ENCODE data around the gene SNX25.
A peak's percentile ranks its signal among the peaks of the same experiment; 100 is the strongest.
"Not testable (repeated sequence)": the region's sequence is repeated elsewhere in the genome, so short reads cannot be mapped to it uniquely, and the experiment has no call there.

Gene SNX25

DNA sequence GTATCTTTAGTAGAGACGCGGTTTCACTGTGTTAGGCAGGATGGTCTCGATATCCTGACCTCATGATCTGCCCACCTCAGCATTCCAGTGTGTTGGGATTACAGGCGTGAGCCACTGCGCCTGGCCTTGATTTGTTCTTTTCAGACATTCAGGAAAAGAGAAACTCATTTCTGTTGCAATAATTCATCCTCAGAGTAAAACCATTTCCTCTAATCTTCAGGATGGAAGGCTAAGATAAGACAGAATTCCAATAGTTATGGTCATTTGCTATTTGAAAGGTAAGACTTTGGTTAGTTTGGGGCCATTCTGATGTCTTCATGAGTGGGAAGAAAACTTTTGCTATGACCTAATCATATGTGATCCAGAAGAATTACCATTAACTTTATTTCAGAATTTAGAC, 103.3 kb downstream of the SNX25 start (continued):
- TF ChIP-seq, protein P1, sequence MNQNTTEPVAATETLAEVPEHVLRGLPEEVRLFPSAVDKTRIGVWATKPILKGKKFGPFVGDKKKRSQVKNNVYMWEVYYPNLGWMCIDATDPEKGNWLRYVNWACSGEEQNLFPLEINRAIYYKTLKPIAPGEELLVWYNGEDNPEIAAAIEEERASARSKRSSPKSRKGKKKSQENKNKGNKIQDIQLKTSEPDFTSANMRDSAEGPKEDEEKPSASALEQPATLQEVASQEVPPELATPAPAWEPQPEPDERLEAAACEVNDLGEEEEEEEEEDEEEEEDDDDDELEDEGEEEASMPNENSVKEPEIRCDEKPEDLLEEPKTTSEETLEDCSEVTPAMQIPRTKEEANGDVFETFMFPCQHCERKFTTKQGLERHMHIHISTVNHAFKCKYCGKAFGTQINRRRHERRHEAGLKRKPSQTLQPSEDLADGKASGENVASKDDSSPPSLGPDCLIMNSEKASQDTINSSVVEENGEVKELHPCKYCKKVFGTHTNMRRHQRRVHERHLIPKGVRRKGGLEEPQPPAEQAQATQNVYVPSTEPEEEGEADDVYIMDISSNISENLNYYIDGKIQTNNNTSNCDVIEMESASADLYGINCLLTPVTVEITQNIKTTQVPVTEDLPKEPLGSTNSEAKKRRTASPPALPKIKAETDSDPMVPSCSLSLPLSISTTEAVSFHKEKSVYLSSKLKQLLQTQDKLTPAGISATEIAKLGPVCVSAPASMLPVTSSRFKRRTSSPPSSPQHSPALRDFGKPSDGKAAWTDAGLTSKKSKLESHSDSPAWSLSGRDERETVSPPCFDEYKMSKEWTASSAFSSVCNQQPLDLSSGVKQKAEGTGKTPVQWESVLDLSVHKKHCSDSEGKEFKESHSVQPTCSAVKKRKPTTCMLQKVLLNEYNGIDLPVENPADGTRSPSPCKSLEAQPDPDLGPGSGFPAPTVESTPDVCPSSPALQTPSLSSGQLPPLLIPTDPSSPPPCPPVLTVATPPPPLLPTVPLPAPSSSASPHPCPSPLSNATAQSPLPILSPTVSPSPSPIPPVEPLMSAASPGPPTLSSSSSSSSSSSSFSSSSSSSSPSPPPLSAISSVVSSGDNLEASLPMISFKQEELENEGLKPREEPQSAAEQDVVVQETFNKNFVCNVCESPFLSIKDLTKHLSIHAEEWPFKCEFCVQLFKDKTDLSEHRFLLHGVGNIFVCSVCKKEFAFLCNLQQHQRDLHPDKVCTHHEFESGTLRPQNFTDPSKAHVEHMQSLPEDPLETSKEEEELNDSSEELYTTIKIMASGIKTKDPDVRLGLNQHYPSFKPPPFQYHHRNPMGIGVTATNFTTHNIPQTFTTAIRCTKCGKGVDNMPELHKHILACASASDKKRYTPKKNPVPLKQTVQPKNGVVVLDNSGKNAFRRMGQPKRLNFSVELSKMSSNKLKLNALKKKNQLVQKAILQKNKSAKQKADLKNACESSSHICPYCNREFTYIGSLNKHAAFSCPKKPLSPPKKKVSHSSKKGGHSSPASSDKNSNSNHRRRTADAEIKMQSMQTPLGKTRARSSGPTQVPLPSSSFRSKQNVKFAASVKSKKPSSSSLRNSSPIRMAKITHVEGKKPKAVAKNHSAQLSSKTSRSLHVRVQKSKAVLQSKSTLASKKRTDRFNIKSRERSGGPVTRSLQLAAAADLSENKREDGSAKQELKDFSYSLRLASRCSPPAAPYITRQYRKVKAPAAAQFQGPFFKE (tag by site-specific recombination; IDR thresholded peaks at IDR 0.05; ENCODE audit: borderline replicate concordance): no peak
- TF ChIP-seq ZNF626 (tag by site-specific recombination; IDR thresholded peaks at IDR 0.05) (no peak), TRIM28 (IDR thresholded peaks at IDR 0.05; ENCODE audit: borderline replicate concordance, low read length) (no peak), ZNF514 (tag by site-specific recombination; IDR thresholded peaks at IDR 0.05) (no peak), ZNF624 (tag by site-specific recombination; IDR thresholded peaks at IDR 0.05) (no peak)

DNA sequence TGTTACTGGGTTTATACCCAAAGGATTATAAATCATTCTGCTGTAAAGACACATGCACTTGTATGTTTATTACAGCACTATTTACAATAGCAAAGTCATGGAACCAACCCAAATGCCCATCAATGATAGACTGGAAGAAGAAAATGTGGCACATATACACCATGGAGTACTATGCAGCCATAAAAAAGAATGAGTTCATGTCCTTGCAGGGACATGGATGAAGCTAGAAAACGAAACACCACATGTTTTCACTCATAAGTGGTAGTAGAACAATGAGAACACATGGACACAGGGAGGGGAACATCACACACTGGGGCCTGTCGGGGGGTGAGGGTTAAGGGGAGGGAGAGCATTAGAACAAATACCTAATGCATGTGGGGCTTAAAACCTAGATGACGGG, 108.1 kb downstream of the SNX25 start:
- H3K4me1 ChIP-seq (ENCODE audit: control insufficient read depth, insufficient read depth, low read length); H3K27ac ChIP-seq (ENCODE audit: extremely low read depth, low read depth, low read length); CTCF ChIA-PET; H3K4me3 ChIP-seq (ENCODE audit: low read depth, low read length); POLR2A ChIA-PET; H3K9me3 ChIP-seq (ENCODE audit: control insufficient read depth, insufficient read depth, low read depth, low read length): not testable (repeated sequence)
- TF ChIP-seq ZNF146 (tag by site-specific recombination; IDR thresholded peaks at IDR 0.05): peak; percentile 86
- H3K36me3 ChIP-seq (ENCODE audit: control insufficient read depth in 2 of 2, insufficient read depth in 1 of 2, low read length in 2 of 2): peaks cover 8 to 57% of the 10 kb centered on the region in 2 experiments

DNA sequence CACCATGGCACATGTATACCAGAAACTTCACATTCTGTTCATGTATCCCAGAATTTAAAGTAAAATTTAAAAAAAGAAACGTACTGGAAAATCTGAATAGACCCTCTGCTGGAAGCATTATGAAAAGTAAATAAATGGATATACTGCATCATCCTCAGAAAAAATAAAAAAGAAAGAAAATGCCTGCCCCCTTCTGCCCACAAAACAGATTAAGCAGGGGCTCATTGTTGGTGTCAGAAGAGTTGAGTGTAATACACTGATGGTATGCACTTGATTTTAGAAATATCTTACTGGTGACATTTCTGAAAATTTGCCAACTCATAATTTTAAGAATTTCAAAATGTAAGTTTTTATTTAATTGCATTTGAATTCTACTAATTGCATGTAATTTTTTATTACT, 108.5 kb downstream of the SNX25 start:
- peaks cover 4 to 57% of the 10 kb centered on the region in 2 experiments for H3K36me3 ChIP-seq (ENCODE audit: control insufficient read depth in 2 of 2, insufficient read depth in 1 of 2, low read length in 2 of 2)
- no peaks in the 10 kb centered on the region for H3K9me3 ChIP-seq (ENCODE audit: control insufficient read depth, insufficient read depth, low read depth, low read length)
- TF ChIP-seq, protein P2, sequence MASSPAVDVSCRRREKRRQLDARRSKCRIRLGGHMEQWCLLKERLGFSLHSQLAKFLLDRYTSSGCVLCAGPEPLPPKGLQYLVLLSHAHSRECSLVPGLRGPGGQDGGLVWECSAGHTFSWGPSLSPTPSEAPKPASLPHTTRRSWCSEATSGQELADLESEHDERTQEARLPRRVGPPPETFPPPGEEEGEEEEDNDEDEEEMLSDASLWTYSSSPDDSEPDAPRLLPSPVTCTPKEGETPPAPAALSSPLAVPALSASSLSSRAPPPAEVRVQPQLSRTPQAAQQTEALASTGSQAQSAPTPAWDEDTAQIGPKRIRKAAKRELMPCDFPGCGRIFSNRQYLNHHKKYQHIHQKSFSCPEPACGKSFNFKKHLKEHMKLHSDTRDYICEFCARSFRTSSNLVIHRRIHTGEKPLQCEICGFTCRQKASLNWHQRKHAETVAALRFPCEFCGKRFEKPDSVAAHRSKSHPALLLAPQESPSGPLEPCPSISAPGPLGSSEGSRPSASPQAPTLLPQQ (tag by site-specific recombination; IDR thresholded peaks at IDR 0.05): no peak
- TF ChIP-seq TCF7L2 (IDR thresholded peaks at IDR 0.05; ENCODE audit: borderline replicate concordance, low read depth, low read length): no peak
- TF ChIP-seq ZBTB48 (tag by site-specific recombination; IDR thresholded peaks at IDR 0.05): no peak
- TF ChIP-seq ZNF169 (tag by site-specific recombination; IDR thresholded peaks at IDR 0.05): no peak
- no peak for TF ChIP-seq ZNF785 (tag by site-specific recombination; IDR thresholded peaks at IDR 0.05)
- TF ChIP-seq, protein P3, sequence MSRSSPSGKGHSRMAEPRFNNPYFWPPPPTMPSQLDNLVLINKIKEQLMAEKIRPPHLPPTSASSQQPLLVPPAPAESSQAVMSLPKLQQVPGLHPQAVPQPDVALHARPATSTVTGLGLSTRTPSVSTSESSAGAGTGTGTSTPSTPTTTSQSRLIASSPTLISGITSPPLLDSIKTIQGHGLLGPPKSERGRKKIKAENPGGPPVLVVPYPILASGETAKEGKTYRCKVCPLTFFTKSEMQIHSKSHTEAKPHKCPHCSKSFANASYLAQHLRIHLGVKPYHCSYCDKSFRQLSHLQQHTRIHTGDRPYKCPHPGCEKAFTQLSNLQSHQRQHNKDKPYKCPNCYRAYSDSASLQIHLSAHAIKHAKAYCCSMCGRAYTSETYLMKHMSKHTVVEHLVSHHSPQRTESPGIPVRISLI (tag by site-specific recombination; IDR thresholded peaks at IDR 0.05): no peak
- no peak for TF ChIP-seq ZNF624 (tag by site-specific recombination; IDR thresholded peaks at IDR 0.05)
- TF ChIP-seq HOXC10 (CRISPR knock-in tag; IDR thresholded peaks at IDR 0.05): no peak
- TF ChIP-seq ZNF155 (tag by site-specific recombination; IDR thresholded peaks at IDR 0.05): no peak
- no peak for TF ChIP-seq ZNF248 (tag by site-specific recombination; IDR thresholded peaks at IDR 0.05)
- TF ChIP-seq ZNF146 (tag by site-specific recombination; IDR thresholded peaks at IDR 0.05): no peak
- TF ChIP-seq ZNF701 (tag by site-specific recombination; IDR thresholded peaks at IDR 0.05): no peak
- no peak for TF ChIP-seq ZNF404 (tag by site-specific recombination; IDR thresholded peaks at IDR 0.05)
- no peak for TF ChIP-seq ZNF140 (tag by site-specific recombination; IDR thresholded peaks at IDR 0.05)
- no peak for TF ChIP-seq SETDB1 (IDR thresholded peaks at IDR 0.05; ENCODE audit: insufficient read length, low read length)
- H3K27ac ChIP-seq (ENCODE audit: extremely low read depth, low read depth, low read length): no peak overlapping the region
- H3K4me1 ChIP-seq (ENCODE audit: control insufficient read depth, insufficient read depth, low read length): no peaks in the 10 kb centered on the region
- ChIA-PET POLR2A (no interaction called here), CTCF (no interaction called here)
- no peak overlapping the region for H3K4me3 ChIP-seq (ENCODE audit: low read depth, low read length)
